NOMO-1 treated with dmso at 0.1 percent for 144 hours (cell line): Measurements from ENCODE around the gene PLXNA3.

Experiments used
- DNase-seq: peaks from one replicate; lab custom pipeline; 2025; ENCODE audit not compliant: unreplicated experiment; lab: John Stamatoyannopoulos, UW

The PLXNA3 gene

GRCh38 chrX:154458116-154458953 is at the start of gene PLXNA3:
TSS of gene PLXNA3 (plus strand) at chrX:154458281. CDS start at chrX:154460184, 1,903 bp downstream.
- no peak for DNase-seq

- DNase-seq = no peak
Observed at GRCh38 chrX:154408659-154409221, 49.3 kb upstream of the PLXNA3 start.

- DNase-seq = peak; percentile 81
Observed at GRCh38 chrX:154409222-154409871, 48.7 kb upstream of the PLXNA3 start, which contains the start of gene DNASE1L1. TSS of gene DNASE1L1 (minus strand) at chrX:154409254. CDS start at chrX:154405568, 3,686 bp downstream.

- DNase-seq = peak; percentile 9
Observed at GRCh38 chrX:154411981-154412340, 46.1 kb upstream of the PLXNA3 start.

- DNase-seq = peak; percentile 13
Observed at GRCh38 chrX:154412468-154412867, 45.6 kb upstream of the PLXNA3 start.

- no peak for DNase-seq
Observed at GRCh38 chrX:154413142-154413541, 44.9 kb upstream of the PLXNA3 start.

- DNase-seq = no peak
Observed at GRCh38 chrX:154417157-154417556, 40.9 kb upstream of the PLXNA3 start.

- DNase-seq = no peak
Observed at GRCh38 chrX:154419189-154419588, 38.9 kb upstream of the PLXNA3 start.

- DNase-seq = no peak
Observed at GRCh38 chrX:154419688-154420401, 38.2 kb upstream of the PLXNA3 start.

- DNase-seq = no peak
Observed at GRCh38 chrX:154420402-154420756, 37.7 kb upstream of the PLXNA3 start.

- no peak for DNase-seq
Observed at GRCh38 chrX:154426916-154427770, 30.9 kb upstream of the PLXNA3 start.

- DNase-seq = peak; percentile 85
Observed at GRCh38 chrX:154428176-154429171, 29.6 kb upstream of the PLXNA3 start, which contains the start of gene ATP6AP1. TSS of gene ATP6AP1 (plus strand) at chrX:154428677. CDS start at chrX:154428693, 16 bp downstream.

GRCh38 chrX:154429711-154430110 is 28.4 kb upstream of the PLXNA3 start:
- no peak for DNase-seq

GRCh38 chrX:154430479-154430878 is 27.6 kb upstream of the PLXNA3 start:
- no peak for DNase-seq

GRCh38 chrX:154430916-154431315 is 27.2 kb upstream of the PLXNA3 start:
- no peak for DNase-seq

- no peak for DNase-seq
Observed at GRCh38 chrX:154431341-154431740, 26.7 kb upstream of the PLXNA3 start.

GRCh38 chrX:154432210-154432609 is 25.9 kb upstream of the PLXNA3 start:
- no peak for DNase-seq

GRCh38 chrX:154433605-154434004 is 24.5 kb upstream of the PLXNA3 start:
- DNase-seq = no peak
